HG03196 (cell line): ENCODE measurements around the gene SLC22A14.
"Not testable (repeated sequence)": the region's sequence is repeated elsewhere in the genome, so short reads cannot be mapped to it uniquely, and the experiment has no call there.

Experiments used
- ATAC-seq: cut with Tn5 transposase; IDR thresholded peaks from one replicate; pipeline ENCODE4 v1.9.1; 2021; ENCODE audit not compliant: unreplicated experiment

Gene SLC22A14

DNA sequence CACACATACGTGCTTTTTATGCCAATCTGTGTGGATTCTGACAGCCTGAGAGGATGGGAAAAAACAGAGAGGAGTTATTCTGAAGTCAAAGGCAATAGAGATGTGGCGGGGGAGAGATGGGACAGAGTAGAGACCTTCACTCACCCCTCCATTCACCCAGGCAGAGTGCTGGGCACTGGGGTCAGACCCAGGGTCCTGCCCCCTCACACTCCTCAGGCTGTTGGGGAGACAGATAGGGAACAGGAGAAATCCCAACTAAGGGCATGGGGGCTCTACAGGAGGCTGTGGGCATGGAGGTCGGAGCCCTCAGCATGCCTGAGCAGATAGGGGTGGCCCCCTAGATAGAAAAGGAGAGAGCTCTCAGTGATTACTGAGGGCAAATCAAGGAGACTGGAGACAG is 30.3 kb downstream of the SLC22A14 start:
- no peak for ATAC-seq

GRCh38 chr3:38313263-38313662 is 31.2 kb downstream of the SLC22A14 start:
- ATAC-seq: no peak

DNA sequence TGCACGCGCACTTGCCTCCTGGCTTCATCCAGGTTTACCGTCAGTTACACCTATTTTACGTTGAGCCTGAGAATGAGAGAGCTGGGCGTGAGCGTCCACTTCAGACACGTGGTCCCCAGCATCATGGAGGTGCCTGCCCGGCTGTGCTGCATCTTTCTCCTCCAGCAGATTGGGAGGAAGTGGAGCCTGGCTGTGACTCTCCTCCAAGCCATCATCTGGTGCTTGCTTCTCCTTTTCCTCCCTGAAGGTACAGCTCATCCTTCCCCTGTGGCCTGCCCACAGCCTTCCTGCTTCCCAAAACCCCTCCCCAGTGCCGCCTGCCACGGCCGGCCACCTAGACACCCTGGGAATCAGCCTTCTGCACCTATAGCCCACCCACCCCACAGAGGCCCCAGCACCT is 31.6 kb downstream of the SLC22A14 start:
- no peak for ATAC-seq

DNA sequence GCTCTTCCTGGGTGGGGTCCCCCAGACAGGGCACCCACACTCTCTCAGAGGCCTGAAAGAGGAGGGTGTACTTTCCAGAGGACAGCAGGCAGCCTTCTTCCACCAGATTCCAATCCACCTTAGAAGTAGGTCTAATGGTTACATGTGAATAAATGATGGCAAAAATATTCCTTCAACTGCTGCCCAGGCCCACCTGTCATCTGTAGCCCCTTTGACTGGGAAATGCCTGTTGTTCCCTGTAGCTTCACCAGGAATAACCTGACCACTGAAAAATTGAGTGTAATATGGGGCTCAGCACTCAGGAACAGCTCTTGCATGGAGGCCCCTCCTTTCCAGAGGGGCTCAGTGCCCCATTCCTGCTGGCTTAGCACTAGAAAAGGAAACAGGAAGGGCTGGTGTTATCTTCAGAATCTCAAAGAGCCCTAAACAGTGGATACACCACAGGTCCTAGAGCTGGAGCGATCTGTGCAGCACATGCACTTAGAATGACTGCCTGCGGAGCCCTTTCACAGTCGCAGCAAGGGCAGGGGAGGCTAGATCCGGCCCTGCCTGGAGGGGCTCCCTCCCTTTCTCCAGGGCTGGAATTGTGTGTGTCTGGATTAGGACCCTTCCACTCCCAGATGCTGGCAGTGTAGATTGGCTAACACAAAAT is 32.1 kb downstream of the SLC22A14 start:
- no peak for ATAC-seq

GRCh38 chr3:38314764-38315487 is 32.8 kb downstream of the SLC22A14 start:
- no peak for ATAC-seq

DNA sequence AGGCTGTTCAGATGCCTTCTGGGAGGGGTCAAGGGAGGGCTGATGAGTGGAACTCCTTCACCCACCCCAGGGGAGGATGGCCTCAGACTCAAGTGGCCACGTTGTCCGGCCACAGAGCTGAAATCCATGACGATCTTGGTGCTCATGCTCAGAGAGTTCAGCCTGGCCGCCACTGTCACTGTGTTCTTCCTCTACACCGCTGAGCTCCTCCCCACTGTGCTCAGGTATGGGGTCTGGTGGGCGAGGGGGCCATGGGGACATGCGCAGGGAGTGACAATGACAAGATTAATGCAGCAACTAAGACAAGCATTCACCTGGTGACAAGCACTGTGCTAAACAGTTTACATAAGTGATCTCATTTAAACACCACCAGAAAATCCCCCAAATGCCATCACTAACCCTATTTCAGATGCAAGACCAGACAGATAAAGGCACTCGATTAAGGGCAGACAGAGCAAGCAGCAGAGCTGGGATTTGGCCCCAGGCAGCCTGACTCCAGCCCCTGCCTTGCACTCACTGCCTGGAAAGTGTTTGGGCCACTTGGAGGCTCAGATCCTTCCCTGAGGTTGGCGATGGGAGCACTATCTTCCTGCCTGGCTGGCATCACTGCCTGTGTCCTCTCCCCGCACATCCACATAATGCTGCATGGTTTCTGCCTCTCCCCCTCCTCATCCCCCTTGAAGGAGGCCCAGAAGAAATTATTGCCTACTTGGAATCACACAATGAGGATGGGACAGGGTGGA is 33.6 kb downstream of the SLC22A14 start:
- no peak for ATAC-seq

- ATAC-seq: no peak
Measured at GRCh38 chr3:38316356-38317191, 34.5 kb downstream of the SLC22A14 start.

GRCh38 chr3:38317192-38317759 is 35.2 kb downstream of the SLC22A14 start:
- ATAC-seq: no peak

- ATAC-seq: no peak
Measured at GRCh38 chr3:38318766-38319671, 36.9 kb downstream of the SLC22A14 start.

- ATAC-seq: not testable (repeated sequence)
Measured at GRCh38 chr3:38320638-38321037, 38.5 kb downstream of the SLC22A14 start.

DNA sequence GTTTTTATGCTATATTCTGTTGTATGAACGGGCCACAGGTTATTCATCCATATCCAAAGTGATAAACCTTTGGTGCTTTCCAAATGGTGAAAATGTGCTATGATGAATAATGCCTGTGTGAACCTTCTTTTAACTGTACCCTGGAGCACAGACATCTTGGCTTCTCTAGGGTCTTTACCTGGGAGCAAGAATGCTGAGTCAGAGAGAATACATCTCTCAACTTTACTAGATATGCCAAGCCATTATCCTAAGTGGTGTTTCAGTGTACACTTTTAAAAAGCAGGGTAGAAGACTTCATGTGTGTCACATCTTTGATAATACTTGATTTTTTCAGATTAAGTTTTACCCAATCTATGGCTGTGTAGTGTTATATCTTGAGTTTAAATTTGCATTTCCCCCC is 41.0 kb downstream of the SLC22A14 start:
- no peak for ATAC-seq

GRCh38 chr3:38325256-38325655 is 43.2 kb downstream of the SLC22A14 start:
- no peak for ATAC-seq

DNA sequence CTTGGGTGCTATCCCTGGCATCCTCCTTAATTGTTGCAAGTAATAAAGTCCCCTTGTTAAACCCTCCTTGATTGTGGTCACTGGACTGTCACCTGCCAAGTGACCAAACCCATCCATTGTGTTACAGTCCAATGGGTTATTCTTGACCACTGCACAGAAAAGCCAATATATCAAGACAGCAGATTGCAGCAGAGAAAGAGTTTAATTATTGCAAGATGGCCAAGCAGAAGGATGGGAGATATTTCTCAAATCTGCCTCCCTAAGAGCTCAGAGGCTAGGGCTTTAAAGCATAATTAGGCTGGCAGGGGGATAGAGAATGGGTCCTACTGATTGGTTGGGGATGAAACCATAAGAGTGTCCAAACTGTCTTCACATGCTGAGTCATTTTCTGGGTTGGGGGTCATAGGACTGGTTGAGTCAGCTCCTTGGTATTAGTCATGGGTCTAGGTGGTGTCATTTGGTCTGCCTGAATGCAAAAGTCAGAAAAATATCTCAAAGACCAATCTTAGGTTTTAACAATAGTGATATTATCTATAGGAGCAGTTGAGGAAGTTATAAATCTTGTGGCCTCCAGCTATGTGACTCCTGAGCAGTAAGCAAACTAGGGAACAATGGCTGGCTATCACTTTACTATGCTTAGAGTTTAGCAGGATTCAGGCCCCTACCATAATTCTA is 45.4 kb downstream of the SLC22A14 start:
- ATAC-seq: no peak

DNA sequence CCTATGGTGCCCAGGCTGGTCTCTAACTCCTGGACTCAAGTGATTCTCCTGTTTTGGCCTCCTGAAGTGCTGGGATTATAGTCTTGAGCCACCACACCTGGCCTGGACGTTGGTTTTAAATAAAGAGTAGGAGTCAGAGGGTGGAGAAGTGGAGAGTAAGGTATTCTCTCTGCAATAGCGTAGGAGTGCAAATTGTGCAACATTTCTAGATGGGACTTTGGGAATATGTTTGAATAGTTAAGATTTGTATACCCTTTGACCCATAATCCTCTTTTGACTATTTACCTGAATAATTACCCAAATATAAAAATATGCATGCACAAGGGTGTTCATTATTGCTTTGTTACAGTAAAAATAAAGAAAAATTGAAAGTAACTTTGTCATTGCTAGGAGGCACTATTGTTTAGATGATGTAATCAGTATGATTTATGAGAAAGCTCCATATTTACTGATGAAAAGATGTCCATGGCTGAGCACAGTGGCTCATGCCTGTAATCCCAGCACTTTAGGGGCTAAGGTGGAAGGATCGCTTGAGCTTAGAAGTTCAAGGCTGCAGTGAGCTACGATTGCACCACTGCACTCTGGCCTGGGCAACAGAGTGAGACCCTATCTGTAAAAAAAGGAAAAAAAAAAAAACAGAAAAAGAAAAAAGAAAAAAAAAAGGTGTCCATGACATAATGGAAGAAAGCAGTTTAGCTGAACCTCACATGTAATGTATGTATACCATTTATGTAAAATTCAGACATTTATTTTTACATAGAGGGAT is 49.3 kb downstream of the SLC22A14 start:
- no peak for ATAC-seq

- ATAC-seq: no peak
Measured at GRCh38 chr3:38332201-38332600, 50.1 kb downstream of the SLC22A14 start.

DNA sequence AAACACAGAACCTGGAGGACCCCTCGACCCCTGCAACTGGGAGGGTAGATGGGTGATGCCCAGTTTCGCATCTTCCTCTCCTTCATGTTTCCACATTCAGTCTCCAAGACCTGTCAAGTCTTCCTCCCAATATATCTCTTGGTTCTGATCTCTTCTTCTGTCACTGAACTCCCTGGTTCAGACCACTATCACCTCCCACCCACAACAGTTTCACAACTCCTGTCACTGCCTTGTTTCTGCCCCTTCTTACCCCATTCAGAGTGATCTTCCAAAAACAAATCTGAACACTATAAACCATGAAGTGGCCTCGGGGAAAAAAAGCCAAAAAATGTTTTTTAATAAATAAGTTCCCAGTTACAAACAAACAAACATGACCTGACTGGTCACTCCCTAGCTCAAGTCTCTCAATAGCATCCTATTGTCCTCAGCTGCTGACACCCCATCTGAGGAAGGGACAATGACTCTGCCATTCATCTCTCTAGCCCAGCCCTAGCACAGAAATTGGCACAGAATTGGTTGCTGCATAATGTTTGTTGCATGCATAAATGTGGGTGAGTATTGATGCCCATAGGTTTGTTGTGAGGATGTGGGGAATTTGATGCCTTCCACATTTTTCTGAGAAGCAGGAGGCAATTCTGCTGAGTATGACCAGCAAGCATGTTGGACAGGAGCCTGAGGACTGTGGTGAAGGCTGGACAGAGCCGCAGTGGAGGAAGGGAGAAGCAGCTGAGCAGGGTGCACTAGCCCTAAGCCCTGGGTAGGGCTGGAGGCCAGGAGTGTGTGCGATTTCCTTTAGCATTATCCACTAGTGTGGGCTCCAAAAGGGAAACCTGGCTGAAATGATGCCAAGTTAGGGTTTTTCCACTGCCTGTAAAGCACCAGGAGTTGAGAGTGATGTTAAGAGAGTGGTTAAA is 52.3 kb downstream of the SLC22A14 start:
- no peak for ATAC-seq

DNA sequence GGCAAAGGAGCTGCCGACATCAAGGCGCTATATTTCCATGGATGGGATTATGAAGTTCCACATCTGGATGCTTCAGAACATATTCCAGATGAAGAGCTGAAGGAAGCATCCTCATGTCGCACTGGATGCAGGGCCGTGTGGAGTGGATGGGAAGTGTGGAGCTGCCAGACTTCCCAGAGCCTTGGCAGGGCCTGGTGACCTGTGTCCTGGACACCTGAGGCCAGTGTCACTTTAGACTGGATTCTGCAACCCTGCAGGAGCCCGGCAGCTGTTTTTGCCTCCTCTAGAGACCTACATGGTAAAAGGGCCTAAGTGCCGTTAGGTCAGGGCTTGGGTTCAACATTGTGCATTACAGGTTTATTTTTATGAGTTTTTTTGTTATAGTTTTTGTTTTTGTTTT is 53.2 kb downstream of the SLC22A14 start:
- ATAC-seq: no peak
